Measurements from ENCODE around the gene LRRIQ3.
A peak's percentile ranks its signal among the peaks of the same experiment; 100 is the strongest.
"Not testable (repeated sequence)": the region's sequence is repeated elsewhere in the genome, so short reads cannot be mapped to it uniquely, and the experiment has no call there.

Gene LRRIQ3

GRCh38 chr1:74197657-74198552, at the start of gene LRRIQ3, which contains the start of gene FPGT:
LRRIQ3 (minus strand) TSS chr1:74198176; CDS start chr1:74183684, 14,492 bp downstream.
FPGT (plus strand) TSS chr1:74198242; CDS start chr1:74198279, 37 bp downstream.
- DNase-seq: peak; percentile 97

- no peak for DNase-seq
Measured at GRCh38 chr1:74246315-74246714, 48.3 kb upstream of the LRRIQ3 start.

GRCh38 chr1:74245168-74245772, 47.3 kb upstream of the LRRIQ3 start:
- DNase-seq: no peak

- DNase-seq: no peak
Measured at GRCh38 chr1:74237787-74238186, 39.8 kb upstream of the LRRIQ3 start.

- DNase-seq: no peak
Measured at GRCh38 chr1:74237035-74237434, 39.1 kb upstream of the LRRIQ3 start.

- DNase-seq: no peak
Measured at GRCh38 chr1:74236440-74236839, 38.5 kb upstream of the LRRIQ3 start.

GRCh38 chr1:74235153-74235552, 37.2 kb upstream of the LRRIQ3 start, which contains the start of gene TNNI3K:
TNNI3K (plus strand) TSS chr1:74235387; CDS start chr1:74235452, 65 bp downstream.
- no peak for DNase-seq

- no peak for DNase-seq
Measured at GRCh38 chr1:74223453-74223852, 25.5 kb upstream of the LRRIQ3 start.

GRCh38 chr1:74222701-74223100, 24.7 kb upstream of the LRRIQ3 start:
- no peak for DNase-seq

GRCh38 chr1:74215229-74215628, 17.3 kb upstream of the LRRIQ3 start:
- DNase-seq: no peak

GRCh38 chr1:74205266-74205665, 7.3 kb upstream of the LRRIQ3 start:
- DNase-seq: no peak

- DNase-seq: peak; percentile 52
Measured at GRCh38 chr1:74199504-74199903, 1.5 kb upstream of the LRRIQ3 start.

- DNase-seq: no peak
Measured at GRCh38 chr1:74197255-74197654, 721 bp downstream of the LRRIQ3 start.

GRCh38 chr1:74195339-74195738, 2.6 kb downstream of the LRRIQ3 start:
- no peak for DNase-seq

GRCh38 chr1:74193908-74194307, 4.1 kb downstream of the LRRIQ3 start:
- no peak for DNase-seq

- no peak for DNase-seq
Measured at GRCh38 chr1:74180490-74180889, 17.5 kb downstream of the LRRIQ3 start.

GRCh38 chr1:74174423-74174822, 23.6 kb downstream of the LRRIQ3 start:
- DNase-seq: not testable (repeated sequence)

- DNase-seq: no peak
Measured at GRCh38 chr1:74162333-74162732, 35.6 kb downstream of the LRRIQ3 start.

GRCh38 chr1:74161497-74161896, 36.5 kb downstream of the LRRIQ3 start:
- no peak for DNase-seq

- DNase-seq: no peak
Measured at GRCh38 chr1:74160046-74160445, 37.9 kb downstream of the LRRIQ3 start.

GRCh38 chr1:74145086-74145485, 52.9 kb downstream of the LRRIQ3 start:
- no peak for DNase-seq

- not testable (repeated sequence) for DNase-seq
Measured at GRCh38 chr1:74117370-74117769, 80.6 kb downstream of the LRRIQ3 start.

GRCh38 chr1:74113333-74113732, 84.6 kb downstream of the LRRIQ3 start:
- DNase-seq: no peak

- DNase-seq: no peak
Measured at GRCh38 chr1:74107394-74107793, 90.6 kb downstream of the LRRIQ3 start.
